ELR (cell line): ENCODE measurements around the gene TRPM2.

Source experiments
- DNase-seq: peaks from one replicate; pipeline ENCODE4 v3.0.0-alpha.2; 2015; ENCODE audit warnings: low read depth

TRPM2 gene

DNA sequence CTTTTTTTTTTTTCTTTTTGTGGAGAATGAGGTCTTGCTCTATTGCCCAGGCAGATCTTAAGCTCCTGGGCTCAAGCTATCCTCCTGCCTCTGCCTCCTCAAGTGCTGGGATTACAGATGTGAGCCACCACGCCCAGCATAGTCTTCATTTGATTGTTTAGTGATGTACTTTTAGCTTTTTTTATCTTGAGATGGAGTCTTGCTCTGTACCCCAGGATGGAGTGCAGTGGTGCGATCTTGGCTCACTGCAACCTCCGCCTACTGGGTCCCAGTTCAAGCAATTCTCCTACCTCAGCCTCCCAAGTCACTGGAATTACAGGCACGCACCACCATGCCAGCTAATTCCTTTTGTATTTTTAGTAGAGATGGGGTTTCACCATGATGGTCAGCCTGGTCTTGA is 77.9 kb downstream of the TRPM2 start:
- no peak for DNase-seq

DNA sequence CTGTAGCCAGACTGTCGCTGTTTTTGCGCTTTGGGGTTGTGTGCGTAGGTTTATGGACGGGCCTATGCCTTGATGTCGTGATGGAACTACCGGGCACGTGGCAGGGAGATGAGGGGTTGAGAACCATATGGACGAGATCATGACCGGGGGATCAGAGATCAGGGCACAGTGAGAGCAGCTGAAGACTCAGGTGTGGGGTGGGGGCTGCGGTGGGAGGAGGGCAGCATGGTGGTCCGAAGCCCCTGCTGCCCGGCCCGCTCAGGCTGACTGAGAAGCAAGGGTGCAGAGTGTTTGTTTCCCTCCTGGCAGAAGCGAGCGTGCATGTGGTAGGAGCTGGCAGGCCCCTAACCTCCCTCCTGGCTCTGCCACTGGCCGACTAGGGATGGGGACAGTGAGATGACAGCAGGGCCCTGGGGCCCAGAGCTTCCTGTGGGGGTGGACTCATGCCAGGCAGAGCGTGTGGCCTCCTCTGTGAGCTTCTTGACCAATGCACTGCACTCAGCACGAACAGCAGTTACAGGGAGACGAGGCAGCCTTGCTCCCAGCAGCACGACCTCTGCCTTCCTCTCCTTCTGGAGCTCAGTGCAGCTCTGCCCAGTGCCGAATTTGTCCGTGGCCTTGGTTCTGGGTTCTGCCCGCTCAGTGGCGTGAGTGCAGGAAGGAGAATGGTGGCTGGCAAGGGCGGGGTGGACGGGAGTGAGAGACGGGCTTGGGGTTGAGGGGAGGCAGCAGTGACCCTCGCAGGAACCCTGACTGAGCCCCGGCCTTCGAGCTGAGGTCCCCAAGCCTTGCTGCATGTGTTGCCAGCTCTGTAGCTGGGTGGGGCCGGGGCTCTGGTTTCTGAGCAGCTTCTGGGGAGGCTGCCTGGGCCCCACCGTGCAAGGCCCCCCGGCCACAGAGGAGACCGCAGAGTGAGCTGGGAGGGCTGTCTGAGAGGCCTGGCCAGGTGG is 79.7 kb downstream of the TRPM2 start:
- DNase-seq: no peak

DNA sequence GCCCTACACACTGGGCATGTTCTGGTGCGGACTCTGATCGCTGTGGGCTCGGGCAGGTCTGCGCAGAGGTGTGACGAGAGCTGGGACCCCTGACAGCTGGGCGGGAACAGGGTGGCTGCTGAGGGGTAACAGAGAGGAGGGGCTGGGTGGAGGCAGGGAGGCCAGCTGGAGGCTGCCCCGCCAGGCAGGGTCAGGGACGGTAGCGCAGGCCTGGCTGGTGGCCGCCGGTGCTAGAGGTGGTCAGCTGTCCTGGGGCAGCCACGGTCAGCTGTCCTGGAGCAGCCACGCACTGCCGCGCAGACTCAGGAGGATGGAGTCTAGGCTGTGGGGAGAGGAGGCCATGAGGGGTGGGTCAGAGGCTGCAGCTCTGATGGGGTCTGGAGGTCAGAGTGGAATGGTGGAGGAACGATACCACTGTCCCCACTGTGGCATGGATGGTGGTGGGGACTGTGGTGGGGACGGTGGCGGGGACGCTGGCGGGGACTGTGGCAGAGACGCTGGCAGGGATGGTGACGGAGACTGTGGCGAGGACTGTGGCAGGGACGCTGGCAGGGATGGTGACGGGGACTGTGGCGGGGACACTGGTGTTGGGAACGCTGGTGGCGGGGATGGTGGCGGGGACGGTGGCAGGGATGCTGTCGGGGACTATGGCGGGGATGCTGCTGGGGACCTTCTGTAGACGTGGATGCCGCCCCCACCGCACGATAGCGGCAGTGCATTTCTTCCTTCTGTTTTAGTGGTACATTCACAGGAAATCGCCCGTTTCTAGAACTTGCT is 80.6 kb downstream of the TRPM2 start:
- DNase-seq: no peak

DNA sequence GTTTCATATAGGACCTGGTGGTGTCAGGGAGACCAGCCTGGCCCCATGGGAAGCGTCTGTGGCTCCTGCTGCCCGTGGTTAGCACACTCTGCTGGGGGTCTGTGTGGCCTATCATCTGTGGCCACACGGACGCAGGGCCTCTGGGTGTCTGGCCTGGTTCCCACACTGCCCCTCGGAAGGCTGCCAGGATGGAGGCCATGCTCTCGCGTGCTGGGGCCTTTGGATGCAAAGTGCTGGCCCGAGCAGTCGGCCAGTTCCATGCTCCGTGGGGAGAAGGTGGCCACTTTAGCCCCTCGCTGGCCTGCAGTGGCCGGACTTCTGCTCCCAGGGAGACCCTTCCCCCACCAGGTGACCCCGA is 81.1 kb downstream of the TRPM2 start:
- no peak for DNase-seq

DNA sequence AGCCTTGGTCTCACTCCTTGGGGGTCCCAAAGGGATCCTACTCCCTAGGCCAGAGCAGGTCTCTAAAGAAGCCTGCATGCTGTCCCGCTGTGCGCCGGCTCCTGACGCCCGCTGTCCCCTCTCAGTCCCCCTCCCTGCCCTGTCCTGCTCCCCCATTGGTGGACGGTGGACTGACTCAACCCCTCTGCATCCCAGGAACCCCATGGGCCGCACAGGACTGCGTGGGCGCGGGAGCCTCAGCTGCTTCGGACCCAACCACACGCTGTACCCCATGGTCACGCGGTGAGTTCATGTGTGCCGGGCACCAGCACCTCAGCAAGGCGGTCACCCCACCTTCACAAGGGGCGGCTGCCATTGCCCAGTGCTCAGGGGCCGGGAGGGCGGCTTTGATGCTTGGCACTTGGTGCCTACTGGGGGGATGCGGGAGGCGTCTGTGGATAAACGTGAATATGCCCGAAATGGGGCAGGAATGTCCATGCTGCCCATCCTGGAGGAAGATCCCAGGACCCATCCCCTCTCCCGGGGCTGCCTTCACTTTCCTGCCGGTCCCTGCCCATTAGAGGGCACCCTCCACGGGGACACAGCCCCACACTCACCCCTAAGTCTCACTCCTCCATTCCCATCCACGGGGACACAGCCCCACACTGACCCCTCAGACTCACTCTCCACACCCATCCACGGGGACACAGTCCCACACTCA is 81.7 kb downstream of the TRPM2 start:
- DNase-seq: no peak

GRCh38 chr21:44436111-44436611 is 82.7 kb downstream of the TRPM2 start:
- DNase-seq: no peak

- DNase-seq: no peak
These were observed 83.5 kb downstream of the TRPM2 start for GRCh38 chr21:44436958-44437357.

GRCh38 chr21:44437371-44437695 is 83.9 kb downstream of the TRPM2 start:
- DNase-seq: no peak

- no peak for DNase-seq
These were observed 84.4 kb downstream of the TRPM2 start for GRCh38 chr21:44437696-44438431.

GRCh38 chr21:44438531-44439210 is 85.2 kb downstream of the TRPM2 start:
- DNase-seq: no peak

- DNase-seq: no peak
These were observed 85.8 kb downstream of the TRPM2 start for GRCh38 chr21:44439211-44439600.

GRCh38 chr21:44440241-44441040 is 87.0 kb downstream of the TRPM2 start:
- DNase-seq: no peak

DNA sequence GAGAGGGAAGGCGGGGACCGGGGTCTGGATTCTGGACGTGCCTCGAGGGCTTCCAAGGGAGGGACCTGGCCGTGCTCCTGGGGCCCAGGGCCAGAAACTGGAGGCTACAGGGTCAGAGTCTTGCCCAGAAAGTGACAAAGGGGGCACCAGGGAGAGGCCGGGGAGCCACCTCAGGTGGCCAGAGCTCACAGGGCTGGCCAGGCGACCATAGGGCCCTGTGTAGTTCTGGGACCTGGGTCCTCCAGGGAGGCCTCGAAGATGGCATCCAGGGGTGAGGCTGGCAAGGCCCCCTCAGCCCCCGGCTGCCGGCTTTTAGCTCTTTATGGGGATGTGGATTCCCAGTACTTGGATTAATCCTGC is 87.6 kb downstream of the TRPM2 start:
- no peak for DNase-seq

DNA sequence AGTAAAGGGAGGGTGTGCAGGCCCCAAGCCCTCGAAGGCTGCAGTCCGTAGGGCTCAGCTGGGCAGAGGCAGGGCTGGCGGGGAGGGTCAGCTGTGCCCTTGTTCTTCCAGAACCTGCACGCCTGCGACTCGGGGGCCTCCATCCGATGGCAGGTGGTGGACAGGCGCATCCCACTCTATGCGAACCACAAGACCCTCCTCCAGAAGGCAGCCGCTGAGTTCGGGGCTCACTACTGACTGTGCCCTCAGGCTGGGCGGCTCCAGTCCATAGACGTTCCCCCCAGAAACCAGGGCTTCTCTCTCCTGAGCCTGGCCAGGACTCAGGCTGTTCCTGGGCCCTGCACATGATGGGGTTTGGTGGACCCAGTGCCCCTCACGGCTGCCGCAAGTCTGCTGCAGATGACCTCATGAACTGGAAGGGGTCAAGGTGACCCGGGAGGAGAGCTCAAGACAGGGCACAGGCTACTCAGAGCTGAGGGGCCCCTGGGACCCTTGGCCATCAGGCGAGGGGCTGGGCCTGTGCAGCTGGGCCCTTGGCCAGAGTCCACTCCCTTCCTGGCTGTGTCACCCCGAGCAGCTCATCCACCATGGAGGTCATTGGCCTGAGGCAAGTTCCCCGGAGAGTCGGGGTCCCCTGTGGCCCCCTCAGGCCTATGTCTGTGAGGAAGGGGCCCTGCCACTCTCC is 88.3 kb downstream of the TRPM2 start:
- DNase-seq: no peak

- no peak for DNase-seq
These were observed 89.1 kb downstream of the TRPM2 start for GRCh38 chr21:44442266-44443125.

- no peak for DNase-seq
These were observed 90.0 kb downstream of the TRPM2 start for GRCh38 chr21:44443291-44443890.

GRCh38 chr21:44443891-44444285 is 90.5 kb downstream of the TRPM2 start:
- no peak for DNase-seq

- peak; percentile 6 for DNase-seq
These were observed 91.0 kb downstream of the TRPM2 start for GRCh38 chr21:44444286-44444931.
